ENCODE data around the gene OR5K4. TPM values are rescaled to one million over a fixed set of nuclear protein-coding genes. Genes with fewer than 3 reads are reported as not detected.

OR5K4 gene
- total and polyA plus RNA-seq, 2 of the 4 experiments (the other 2 are of a cell fraction), result not detected

DNA sequence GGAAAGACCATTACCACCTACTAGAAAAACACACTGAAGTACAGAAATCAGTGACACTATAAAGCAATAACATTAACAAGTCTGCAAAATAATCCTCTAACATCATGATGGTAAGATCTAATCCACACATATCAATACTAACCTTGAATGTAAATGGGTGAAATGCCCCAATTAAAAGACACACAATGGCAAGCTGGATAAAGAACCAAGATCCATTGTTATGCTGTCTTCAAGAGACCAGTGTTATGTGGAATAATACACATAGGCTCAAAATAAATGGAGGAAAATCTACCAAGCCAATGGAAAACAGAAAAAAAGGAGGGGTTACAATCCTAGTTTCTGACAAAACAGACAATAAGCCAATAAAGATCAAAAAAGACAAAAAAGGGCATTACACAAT lies 50.4 kb downstream of the OR5K4 start:
- H3K36me3 ChIP-seq (ENCODE audit: control insufficient read depth, insufficient read depth, low read length), result no peaks in the 10 kb centered on the region
- in situ Hi-C loops (cut with MboI; ENCODE audit: low sequenced_read_pairs) (no loop called here), dilution Hi-C loops (cut with HindIII; ENCODE audit: low sequenced_read_pairs, unreplicated experiment) (no loop called here), intact Hi-C loops (cut with micrococcal nuclease) (no loop called here)
- ChIA-PET POLR2A (ENCODE audit: unreplicated experiment) (no interaction called here), CTCF (no interaction called here)
- H3K4ac ChIP-seq (ENCODE audit: low read depth, low read length), result no peak overlapping the region
- H3K9me3 ChIP-seq (ENCODE audit: control insufficient read depth, insufficient read depth, low read length), result peaks cover 2% of the 10 kb centered on the region; the same call in 1 of the 2 replicates
- no peak overlapping the region for H3K27ac ChIP-seq (ENCODE audit: insufficient read depth, low read length)
- no peaks in the 10 kb centered on the region for H3K79me1 ChIP-seq (ENCODE audit: low read depth in 1 of 2, low read length in 2 of 2)
- BruUV-seq (replicated peaks), result no TSS peak
- no peak overlapping the region for H2AFZ ChIP-seq (replicated peaks; ENCODE audit: low read length, poor library complexity)
- no peak overlapping the region for H2BK15ac ChIP-seq (ENCODE audit: low read depth, low read length)
- no peak overlapping the region for H2BK5ac ChIP-seq (ENCODE audit: low read depth, low read length, poor library complexity, severe bottlenecking)
- H3K4me1 ChIP-seq (ENCODE audit: control insufficient read depth, insufficient read depth, low read length), result no peaks in the 10 kb centered on the region
- H3K18ac ChIP-seq (ENCODE audit: low read depth, low read length), result no peak overlapping the region
- H3K4me2 ChIP-seq (ENCODE audit: low read depth, low read length), result no peak overlapping the region
- H4K8ac ChIP-seq (ENCODE audit: low read depth in 2 of 2, low read length in 2 of 2), result no peak overlapping the region
- H3K27me3 ChIP-seq (ENCODE audit: control insufficient read depth, insufficient read depth, low read length), result no peaks in the 10 kb centered on the region
- H3K23ac ChIP-seq (ENCODE audit: low read depth, low read length), result no peak overlapping the region
- DNase-seq, result no peak
- H2BK20ac ChIP-seq (ENCODE audit: low read depth, low read length), result no peak overlapping the region
- no peaks in the 10 kb centered on the region for H3K9me1 ChIP-seq (ENCODE audit: insufficient read depth, low read length)
- no peak overlapping the region for H2BK120ac ChIP-seq (ENCODE audit: low read depth, low read length)
- TF ChIP-seq, protein P1, sequence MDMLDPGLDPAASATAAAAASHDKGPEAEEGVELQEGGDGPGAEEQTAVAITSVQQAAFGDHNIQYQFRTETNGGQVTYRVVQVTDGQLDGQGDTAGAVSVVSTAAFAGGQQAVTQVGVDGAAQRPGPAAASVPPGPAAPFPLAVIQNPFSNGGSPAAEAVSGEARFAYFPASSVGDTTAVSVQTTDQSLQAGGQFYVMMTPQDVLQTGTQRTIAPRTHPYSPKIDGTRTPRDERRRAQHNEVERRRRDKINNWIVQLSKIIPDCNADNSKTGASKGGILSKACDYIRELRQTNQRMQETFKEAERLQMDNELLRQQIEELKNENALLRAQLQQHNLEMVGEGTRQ (IDR thresholded peaks at IDR 0.05; ENCODE audit: low read depth, low read length), result no peak
- TF ChIP-seq SMC3 (IDR thresholded peaks at IDR 0.05; ENCODE audit: low read depth, low read length) (no peak), FOS (IDR thresholded peaks at IDR 0.05; ENCODE audit: low read depth, low read length) (no peak), MXI1 (IDR thresholded peaks at IDR 0.05; ENCODE audit: borderline replicate concordance, low read depth, low read length) (no peak), MAZ (IDR thresholded peaks at IDR 0.05; ENCODE audit: borderline replicate concordance, low read depth, low read length) (no peak), CHD1 (IDR thresholded peaks at IDR 0.05; ENCODE audit: low read depth, low read length) (no peak), POLR2A (IDR thresholded peaks at IDR 0.05; ENCODE audit: low read depth, low read length) (no peak), RFX5 (IDR thresholded peaks at IDR 0.05; ENCODE audit: low read depth, low read length) (no peak), RAD21 (IDR thresholded peaks at IDR 0.05; ENCODE audit: low read length) (no peak), NFE2L2 (IDR thresholded peaks at IDR 0.05; ENCODE audit: low read depth, low read length) (no peak), RCOR1 (IDR thresholded peaks at IDR 0.05; ENCODE audit: insufficient replicate concordance, low read length) (no peak), CEBPB (IDR thresholded peaks at IDR 0.05; ENCODE audit: low read depth, low read length) (no peak)
- TF ChIP-seq, protein P2, sequence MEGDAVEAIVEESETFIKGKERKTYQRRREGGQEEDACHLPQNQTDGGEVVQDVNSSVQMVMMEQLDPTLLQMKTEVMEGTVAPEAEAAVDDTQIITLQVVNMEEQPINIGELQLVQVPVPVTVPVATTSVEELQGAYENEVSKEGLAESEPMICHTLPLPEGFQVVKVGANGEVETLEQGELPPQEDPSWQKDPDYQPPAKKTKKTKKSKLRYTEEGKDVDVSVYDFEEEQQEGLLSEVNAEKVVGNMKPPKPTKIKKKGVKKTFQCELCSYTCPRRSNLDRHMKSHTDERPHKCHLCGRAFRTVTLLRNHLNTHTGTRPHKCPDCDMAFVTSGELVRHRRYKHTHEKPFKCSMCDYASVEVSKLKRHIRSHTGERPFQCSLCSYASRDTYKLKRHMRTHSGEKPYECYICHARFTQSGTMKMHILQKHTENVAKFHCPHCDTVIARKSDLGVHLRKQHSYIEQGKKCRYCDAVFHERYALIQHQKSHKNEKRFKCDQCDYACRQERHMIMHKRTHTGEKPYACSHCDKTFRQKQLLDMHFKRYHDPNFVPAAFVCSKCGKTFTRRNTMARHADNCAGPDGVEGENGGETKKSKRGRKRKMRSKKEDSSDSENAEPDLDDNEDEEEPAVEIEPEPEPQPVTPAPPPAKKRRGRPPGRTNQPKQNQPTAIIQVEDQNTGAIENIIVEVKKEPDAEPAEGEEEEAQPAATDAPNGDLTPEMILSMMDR (conservative IDR thresholded peaks at IDR 0.05; ENCODE audit: low read depth, low read length), result no peak
- no peak overlapping the region for H2AK9ac ChIP-seq (replicated peaks; ENCODE audit: low read depth, low read length, poor library complexity)
- no peaks in the 10 kb centered on the region for H4K20me1 ChIP-seq (ENCODE audit: insufficient read depth, low read length)
- H4K91ac ChIP-seq (ENCODE audit: insufficient read depth, low read depth, low read length), result no peak overlapping the region
- no peak overlapping the region for H3K14ac ChIP-seq (replicated peaks; ENCODE audit: low read depth, low read length)
- no peak overlapping the region for H2AK5ac ChIP-seq (ENCODE audit: low read depth, low read length)
- H4K5ac ChIP-seq (ENCODE audit: low read depth, low read length), result no peak overlapping the region
- H3K9ac ChIP-seq (ENCODE audit: low read depth, low read length), result no peak overlapping the region
- H3K56ac ChIP-seq (ENCODE audit: extremely low read depth, insufficient read depth, low read length), result no peak overlapping the region
- no peak overlapping the region for H3K4me3 ChIP-seq (ENCODE audit: insufficient read depth, low read depth, low read length)
- no peak for ATAC-seq (ENCODE audit: low read depth)

Data from IMR-90 (cell line).